GM13976 (cell line): Measurements from ENCODE around the gene LMX1A.

Source experiments
- DNase-seq: peaks from one replicate; pipeline ENCODE4 v3.0.0; 2012; ENCODE audit warnings: low spot score
- in situ Hi-C: fragments of 300-500 bp; cut with MboI; formaldehyde crosslinking; loops from one replicate; pipeline ENCODE4 v1.12.0; 2022; ENCODE audit warnings: low sequenced_read_pairs, mixed read lengths, inconsistent platforms; ENCODE audit not compliant: unreplicated experiment
- TF ChIP-seq, protein P1 (sequence below): IDR thresholded peaks from 2 replicates; pipeline ENCODE4 v1.5.1; 2012; ENCODE audit warnings: borderline replicate concordance, mild to moderate bottlenecking; ENCODE audit not compliant: insufficient read depth; ENCODE audit errors: extremely low read depth, missing control alignments, control extremely low read depth

LMX1A gene

DNA sequence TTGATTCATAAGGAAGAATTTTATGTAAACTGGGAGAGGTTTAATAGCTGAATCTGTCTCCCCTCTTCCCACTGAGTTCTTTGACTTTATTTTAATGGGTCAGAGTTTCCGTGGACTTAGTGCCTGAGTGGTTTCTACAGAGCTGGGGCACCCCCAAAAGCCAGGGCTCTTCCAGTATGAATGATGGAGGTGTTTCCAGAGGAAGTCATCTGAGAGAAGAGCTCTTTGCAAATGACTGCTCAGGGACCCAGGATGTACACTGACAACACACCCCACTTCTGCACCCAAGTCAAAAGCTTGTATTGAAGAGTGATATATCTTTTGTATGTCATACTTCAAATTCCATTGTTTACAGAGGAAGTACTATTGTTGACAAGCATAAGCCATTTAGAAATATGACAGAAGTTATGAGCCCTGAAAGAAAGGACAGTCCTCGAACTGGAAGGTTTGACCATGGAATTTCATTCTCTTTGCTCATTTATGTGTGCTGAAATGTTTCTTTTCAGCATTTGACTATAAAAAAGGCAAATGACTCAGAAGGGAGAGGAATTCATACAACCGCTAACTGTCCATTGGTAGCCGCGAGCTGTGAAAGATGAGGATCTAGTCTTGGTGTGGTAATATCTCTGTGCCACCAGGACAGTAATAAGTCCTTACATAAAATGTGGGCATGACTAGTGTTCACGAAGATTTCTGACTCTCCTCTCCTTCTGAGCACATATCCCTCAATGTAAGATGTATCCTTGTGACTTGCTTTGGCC lies 25.4 kb upstream of the LMX1A start:
- TF ChIP-seq, protein P1, sequence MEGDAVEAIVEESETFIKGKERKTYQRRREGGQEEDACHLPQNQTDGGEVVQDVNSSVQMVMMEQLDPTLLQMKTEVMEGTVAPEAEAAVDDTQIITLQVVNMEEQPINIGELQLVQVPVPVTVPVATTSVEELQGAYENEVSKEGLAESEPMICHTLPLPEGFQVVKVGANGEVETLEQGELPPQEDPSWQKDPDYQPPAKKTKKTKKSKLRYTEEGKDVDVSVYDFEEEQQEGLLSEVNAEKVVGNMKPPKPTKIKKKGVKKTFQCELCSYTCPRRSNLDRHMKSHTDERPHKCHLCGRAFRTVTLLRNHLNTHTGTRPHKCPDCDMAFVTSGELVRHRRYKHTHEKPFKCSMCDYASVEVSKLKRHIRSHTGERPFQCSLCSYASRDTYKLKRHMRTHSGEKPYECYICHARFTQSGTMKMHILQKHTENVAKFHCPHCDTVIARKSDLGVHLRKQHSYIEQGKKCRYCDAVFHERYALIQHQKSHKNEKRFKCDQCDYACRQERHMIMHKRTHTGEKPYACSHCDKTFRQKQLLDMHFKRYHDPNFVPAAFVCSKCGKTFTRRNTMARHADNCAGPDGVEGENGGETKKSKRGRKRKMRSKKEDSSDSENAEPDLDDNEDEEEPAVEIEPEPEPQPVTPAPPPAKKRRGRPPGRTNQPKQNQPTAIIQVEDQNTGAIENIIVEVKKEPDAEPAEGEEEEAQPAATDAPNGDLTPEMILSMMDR = no peak
- no peak for DNase-seq
- in situ Hi-C loops = no loop called here

DNA sequence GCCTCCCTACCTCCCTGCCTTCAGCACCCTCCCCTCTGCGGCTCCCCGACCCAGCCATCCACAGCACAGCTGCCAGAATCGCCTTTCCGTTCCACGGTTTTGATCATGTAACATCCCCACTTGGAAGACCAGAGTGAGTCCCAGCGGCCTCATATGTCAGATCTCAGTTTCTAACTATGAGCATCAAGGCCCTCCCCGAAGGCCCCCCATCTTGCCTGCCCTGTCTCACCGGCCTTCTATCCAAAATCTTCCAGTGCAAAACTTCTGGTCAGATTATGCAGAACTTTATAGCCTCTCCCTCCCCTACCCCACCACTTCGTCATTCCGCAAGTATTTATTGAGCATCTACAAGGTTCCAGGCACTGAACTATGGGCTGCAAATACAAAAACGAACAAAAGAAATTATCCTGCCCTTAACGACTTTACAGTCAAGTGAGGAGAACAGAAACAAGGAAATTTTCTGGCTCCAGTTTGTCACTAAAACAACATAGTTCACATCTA lies 20.3 kb upstream of the LMX1A start:
- in situ Hi-C loops = no loop called here
- no peak for DNase-seq
- TF ChIP-seq, protein P1 = no peak

DNA sequence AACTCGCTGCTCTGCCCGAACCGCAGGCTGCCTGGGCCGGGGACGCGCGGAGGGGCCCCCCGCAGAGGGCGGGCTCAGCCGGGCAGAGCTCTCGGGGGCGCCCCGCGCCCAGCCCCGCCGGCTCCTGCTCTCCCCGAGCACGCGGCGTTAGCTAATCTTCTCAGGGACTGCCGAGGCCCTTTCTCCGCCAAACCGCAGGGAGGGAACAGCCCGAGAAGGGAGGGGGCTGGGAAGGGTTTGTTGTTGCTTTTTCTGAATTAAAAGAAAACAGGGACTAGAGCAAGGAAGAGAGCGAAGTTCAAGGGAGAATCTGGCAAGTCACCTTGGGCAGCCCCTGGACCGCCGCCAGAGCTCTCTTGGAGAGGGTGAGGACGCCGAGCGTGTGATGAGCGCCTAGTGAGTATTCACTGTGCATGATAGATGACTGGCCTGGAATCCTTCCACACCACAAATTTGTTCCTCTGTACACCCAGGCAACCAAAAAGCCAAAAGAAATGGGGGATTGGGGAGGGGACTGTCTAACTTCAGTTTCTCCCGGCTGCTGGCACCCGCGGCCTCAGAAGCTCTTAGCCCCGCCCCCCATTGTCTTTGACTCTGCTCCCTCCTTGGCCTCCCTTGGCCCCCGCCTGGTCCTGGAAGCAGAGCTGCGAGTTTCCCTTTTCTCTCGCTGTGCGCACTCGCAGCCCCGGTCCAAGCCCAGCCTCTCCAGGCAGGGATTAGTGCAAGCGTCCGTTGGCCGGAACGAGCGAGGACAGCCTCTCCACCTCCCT lies 19.7 kb upstream of the LMX1A start:
- TF ChIP-seq, protein P1 = no peak
- DNase-seq = peak; percentile 40
- in situ Hi-C loops = no loop called here

DNA sequence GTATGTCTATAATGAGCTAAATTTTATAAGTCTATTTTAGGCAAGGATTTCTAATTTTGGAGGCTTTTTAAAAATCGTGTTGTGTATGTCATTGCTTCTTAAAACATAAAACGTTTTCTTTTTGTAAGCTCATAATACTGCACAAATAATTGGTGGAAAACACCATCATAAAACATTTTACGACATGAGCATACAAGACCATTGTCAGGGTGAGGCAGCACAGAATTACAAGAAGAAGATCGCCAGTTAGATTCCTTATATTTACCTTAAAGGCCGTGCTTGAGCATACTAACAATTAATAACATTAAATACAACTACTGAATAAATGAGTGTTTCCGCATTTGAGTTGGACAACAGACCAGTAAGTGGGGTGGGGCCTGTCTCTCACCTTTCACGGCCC lies 19.1 kb upstream of the LMX1A start:
- in situ Hi-C loops = no loop called here
- DNase-seq = no peak
- TF ChIP-seq, protein P1 = no peak

DNA sequence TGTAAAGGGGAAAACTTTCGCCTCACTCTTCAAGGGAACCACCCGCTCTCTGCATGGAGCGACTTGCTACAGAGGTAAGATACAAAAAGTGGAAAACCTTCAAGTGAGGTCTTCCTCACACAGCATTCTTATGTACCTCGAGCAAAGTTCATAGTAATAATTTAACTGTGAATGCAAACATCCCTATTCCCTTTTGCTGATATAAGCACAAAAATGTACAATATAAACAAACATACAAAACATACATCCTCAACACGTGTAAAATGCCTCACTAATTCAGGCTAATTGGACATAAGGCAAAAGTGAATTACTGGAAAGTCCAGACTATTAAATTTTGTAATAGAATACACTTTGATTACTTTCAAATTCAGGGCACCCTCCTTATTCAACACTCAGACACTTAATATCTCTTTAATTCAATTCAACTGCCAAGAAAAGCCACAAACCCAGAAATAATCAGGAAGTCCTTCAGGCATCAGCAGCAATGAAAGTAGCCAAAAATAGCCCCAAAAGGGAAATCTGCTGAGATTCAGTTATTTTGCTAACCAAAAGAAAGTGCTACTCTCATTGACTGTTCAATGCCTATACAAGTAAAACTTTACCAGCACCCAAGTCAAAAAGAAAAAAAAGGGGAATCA lies 15.2 kb upstream of the LMX1A start:
- DNase-seq = no peak
- TF ChIP-seq, protein P1 = no peak
- in situ Hi-C loops = no loop called here

DNA sequence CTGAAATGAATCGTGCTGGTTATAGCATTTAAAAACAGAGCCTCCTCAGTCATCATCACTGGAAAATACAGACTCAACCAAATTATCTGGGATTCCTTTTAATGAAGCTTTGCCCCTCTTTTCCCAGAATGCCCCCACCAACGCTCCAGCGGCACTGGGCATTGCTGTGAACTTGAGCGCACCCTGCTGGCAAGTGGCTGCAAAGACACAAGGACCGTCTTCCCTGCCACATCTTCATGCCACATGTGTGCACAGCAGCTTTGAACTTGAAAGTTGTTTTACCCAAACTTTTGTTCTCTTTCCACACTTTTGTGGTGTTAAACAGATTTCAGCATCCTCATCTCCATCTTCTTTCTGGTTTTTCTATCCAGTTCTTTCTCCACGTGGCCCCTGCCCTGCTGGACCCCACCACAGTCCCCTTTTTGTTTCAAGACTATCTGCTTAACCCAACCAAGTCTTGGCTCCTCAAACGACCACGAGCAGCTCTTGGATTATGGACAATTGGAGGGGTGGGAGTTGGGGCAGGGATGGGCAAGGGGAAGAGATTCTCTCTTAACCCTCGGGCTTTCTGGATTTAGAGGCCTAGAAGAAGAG lies 12.8 kb upstream of the LMX1A start:
- in situ Hi-C loops = no loop called here
- peak; percentile 64 for DNase-seq

More for the DNA sequence above, 12.8 kb upstream of the LMX1A start:
- TF ChIP-seq, protein P1 = peak; percentile 86
